Chondrocyte (in vitro differentiated cells): ENCODE measurements around the gene MPC1. TPM values are rescaled to one million over a fixed set of nuclear protein-coding genes. Genes with fewer than 3 reads are reported as not detected.

Experiments
- DNase-seq: peaks from one replicate; pipeline ENCODE4 v3.0.0; 2021; ENCODE audit warnings: mixed read lengths, low spot score
- H3K27ac Mint-ChIP-seq: one replicate; pipeline ENCODE4 v1.8.0; 2021; ENCODE audit warnings: mild to moderate bottlenecking, moderate library complexity, mixed read lengths; ENCODE audit not compliant: unreplicated experiment
- H3K27me3 Mint-ChIP-seq: 2 replicates; pipeline ENCODE4 v1.8.0; 2021; ENCODE audit warnings: low read depth, mixed read lengths
- H3K36me3 Mint-ChIP-seq: 2 replicates; pipeline ENCODE4 v1.8.0; 2021; ENCODE audit warnings: low read depth, mixed read lengths
- H3K4me1 Mint-ChIP-seq: 2 replicates; pipeline ENCODE4 v1.8.0; 2021; ENCODE audit warnings: low read depth, mild to moderate bottlenecking, mixed read lengths
- H3K4me3 Mint-ChIP-seq: one replicate; pipeline ENCODE4 v1.8.0; 2021; ENCODE audit warnings: mild to moderate bottlenecking, moderate library complexity, mixed read lengths; ENCODE audit not compliant: unreplicated experiment
- H3K9me3 Mint-ChIP-seq: 2 replicates; pipeline ENCODE4 v1.8.0; 2021; ENCODE audit warnings: low read depth, mixed read lengths
- total RNA-seq: library from RNA; stranded (reverse); gene quantifications from 3 replicates; pipeline ENCODE4 v1.2.1, GENCODE V29; 2021
- TF ChIP-seq, protein P1 (sequence below): fragments of 200-600 bp; sonication (generic); IDR thresholded peaks from 2 replicates; pipeline ENCODE4 v1.5.0; 2021; ENCODE audit warnings: antibody characterized with exemption, mild to moderate bottlenecking, moderate library complexity

MPC1 gene
- total RNA-seq, 1 donor from 2014 or later: 30.1 TPM

DNA sequence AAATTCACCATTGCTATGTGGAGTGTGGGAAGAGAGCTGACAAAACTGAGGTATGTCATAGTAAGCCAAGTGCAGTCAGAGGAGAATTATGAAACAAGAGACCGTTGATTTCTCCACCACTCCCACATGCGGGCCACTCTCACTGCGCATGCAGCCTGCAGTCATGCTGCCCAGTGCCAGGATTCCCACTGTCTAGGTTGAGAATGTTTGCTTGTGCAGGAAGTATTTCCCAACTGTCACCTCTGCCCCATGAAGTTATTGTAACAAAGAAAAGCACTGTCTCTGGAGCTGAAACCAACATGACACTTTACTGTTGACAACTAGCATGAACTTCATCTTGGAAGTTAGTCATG lies 21.7 kb downstream of the MPC1 start:
- no peaks in the 10 kb centered on the region for H3K27me3 Mint-ChIP-seq
- peaks cover 47% of the 10 kb centered on the region for H3K4me1 Mint-ChIP-seq
- H3K36me3 Mint-ChIP-seq: peaks cover 3% of the 10 kb centered on the region
- TF ChIP-seq, protein P1, sequence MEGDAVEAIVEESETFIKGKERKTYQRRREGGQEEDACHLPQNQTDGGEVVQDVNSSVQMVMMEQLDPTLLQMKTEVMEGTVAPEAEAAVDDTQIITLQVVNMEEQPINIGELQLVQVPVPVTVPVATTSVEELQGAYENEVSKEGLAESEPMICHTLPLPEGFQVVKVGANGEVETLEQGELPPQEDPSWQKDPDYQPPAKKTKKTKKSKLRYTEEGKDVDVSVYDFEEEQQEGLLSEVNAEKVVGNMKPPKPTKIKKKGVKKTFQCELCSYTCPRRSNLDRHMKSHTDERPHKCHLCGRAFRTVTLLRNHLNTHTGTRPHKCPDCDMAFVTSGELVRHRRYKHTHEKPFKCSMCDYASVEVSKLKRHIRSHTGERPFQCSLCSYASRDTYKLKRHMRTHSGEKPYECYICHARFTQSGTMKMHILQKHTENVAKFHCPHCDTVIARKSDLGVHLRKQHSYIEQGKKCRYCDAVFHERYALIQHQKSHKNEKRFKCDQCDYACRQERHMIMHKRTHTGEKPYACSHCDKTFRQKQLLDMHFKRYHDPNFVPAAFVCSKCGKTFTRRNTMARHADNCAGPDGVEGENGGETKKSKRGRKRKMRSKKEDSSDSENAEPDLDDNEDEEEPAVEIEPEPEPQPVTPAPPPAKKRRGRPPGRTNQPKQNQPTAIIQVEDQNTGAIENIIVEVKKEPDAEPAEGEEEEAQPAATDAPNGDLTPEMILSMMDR: no peak
- no peak for DNase-seq
- peak overlapping the region; percentile 35 for H3K4me3 Mint-ChIP-seq
- peaks cover 4% of the 10 kb centered on the region for H3K9me3 Mint-ChIP-seq
- H3K27ac Mint-ChIP-seq: peak overlapping the region; percentile 89

DNA sequence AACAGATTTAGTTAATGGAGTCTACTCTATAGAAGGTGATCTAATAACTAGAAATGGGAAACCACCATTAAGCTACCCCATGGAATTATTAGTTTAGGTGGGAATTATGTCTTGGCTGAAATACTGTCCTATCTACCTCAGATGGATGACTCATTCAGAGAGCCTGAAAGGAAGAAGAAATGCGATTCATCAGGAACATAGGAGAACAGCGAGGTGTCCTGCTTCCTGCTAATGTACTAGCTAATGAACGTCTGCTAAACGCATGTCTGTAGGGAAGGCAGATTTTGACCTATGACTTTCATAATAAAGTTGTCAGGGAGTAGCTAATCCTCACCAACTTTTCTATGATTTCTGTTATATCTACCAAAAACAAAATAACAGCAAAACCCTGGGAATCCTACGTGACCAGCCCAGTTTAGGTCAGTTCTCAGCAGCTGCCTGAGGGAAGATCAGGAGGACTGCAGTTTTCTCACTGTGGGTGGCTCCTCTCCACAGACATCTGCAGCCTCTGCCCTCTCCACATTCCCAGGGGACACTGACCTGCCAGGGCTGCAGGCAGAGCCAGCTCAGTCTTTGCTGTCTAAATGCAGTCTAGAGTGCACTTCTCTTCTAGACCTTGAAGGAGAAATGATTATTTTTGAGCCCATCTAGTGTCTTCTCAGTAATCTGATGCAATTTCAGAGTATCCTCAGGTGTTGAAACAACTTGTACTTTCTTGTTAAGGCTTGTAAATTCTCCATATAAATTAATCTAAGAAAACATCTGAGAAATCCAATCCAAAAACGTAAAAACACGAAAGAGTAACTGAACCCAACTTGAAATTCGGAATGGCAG lies 22.3 kb downstream of the MPC1 start:
- H3K27ac Mint-ChIP-seq: peak overlapping the region; percentile 89
- H3K4me1 Mint-ChIP-seq: peaks cover 41% of the 10 kb centered on the region
- no peak for DNase-seq
- TF ChIP-seq, protein P1: no peak
- peaks cover 3% of the 10 kb centered on the region for H3K27me3 Mint-ChIP-seq
- H3K9me3 Mint-ChIP-seq: peaks cover 4% of the 10 kb centered on the region
- H3K36me3 Mint-ChIP-seq: peaks cover 3% of the 10 kb centered on the region
- H3K4me3 Mint-ChIP-seq: peak overlapping the region; percentile 35

DNA sequence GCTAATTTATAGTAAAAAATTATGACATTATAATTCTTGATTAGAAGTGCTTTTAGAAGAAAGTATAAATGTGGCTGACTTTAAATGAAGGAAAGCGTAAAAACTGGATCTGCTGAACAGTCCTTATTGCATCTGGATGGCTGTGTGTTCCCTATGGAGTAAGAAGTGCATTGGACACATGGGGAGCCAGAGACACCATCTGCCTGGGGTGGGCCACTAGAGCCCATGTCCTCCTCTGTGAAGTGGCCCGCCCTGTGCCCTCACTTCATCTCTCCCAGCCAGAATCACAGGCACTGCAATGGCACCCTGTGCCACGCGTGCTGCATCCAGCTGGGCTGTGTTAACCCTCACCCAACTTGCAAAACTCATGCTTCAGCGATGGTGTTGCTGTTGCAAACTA lies 27.2 kb downstream of the MPC1 start:
- Mint-ChIP-seq H3K27ac (no peak overlapping the region), H3K4me3 (no peak overlapping the region), H3K4me1 (peaks cover 9% of the 10 kb centered on the region), H3K9me3 (peaks cover 12% of the 10 kb centered on the region), H3K27me3 (peaks cover 8% of the 10 kb centered on the region), H3K36me3 (peaks cover 2% of the 10 kb centered on the region)
- no peak for DNase-seq
- TF ChIP-seq, protein P1: no peak

DNA sequence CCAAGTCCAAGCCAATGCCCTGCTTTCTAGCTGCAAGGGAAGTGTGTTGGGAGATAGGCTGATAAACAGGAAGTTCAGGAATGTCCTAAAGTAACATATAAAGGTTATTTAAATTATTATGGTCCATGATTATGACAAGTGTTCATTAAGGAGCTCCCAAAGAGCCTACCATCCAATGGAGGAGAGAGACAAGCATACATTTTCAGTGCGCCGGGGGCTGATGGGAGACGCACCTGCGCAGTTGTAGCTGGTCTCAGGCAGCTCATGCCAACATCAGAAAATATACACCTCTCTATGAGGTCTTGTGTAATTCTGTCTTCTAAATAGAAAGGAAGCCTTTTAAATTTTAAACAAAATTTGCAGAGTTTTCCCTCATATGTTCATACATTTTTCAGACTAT lies 27.8 kb downstream of the MPC1 start:
- Mint-ChIP-seq H3K4me3 (no peak overlapping the region), H3K36me3 (peaks cover 2% of the 10 kb centered on the region), H3K9me3 (peaks cover 16% of the 10 kb centered on the region), H3K27ac (no peak overlapping the region), H3K27me3 (peaks cover 8% of the 10 kb centered on the region), H3K4me1 (peaks cover 3% of the 10 kb centered on the region)
- TF ChIP-seq, protein P1: no peak
- DNase-seq: no peak

DNA sequence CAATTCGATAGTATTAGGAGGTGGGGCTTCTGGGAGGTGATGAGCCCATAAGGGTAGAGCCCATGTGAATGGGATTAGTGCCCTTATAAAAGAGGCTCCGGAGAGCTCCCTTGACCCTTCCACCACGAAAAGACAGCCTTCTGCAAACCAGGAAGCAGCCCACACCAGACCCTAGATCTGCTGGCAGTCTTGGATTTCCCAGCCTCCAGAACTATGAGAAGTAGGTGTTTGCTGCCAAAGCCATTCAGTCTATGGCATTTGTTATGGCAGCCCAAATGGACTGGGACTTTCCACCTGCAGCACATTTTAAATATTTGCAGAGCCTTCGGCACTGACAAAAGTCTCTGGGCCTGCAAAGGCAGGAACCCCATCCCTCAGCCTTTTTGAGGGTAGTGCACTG lies 28.6 kb downstream of the MPC1 start:
- H3K9me3 Mint-ChIP-seq: peaks cover 24% of the 10 kb centered on the region
- H3K4me3 Mint-ChIP-seq: no peak overlapping the region
- no peak overlapping the region for H3K27ac Mint-ChIP-seq

More for the DNA sequence above, 28.6 kb downstream of the MPC1 start:
- DNase-seq: no peak
- Mint-ChIP-seq H3K4me1 (no peaks in the 10 kb centered on the region), H3K27me3 (peaks cover 8% of the 10 kb centered on the region), H3K36me3 (peaks cover 2% of the 10 kb centered on the region)
- TF ChIP-seq, protein P1: no peak
